SK-N-SH (cell line): ENCODE results near the gene INSYN2B. TPM values are rescaled to one million over a fixed set of nuclear protein-coding genes. Genes with fewer than 3 reads are reported as not detected.

Source experiments
- CTCF ChIA-PET: fragments of 300-600, 350-600 bp; formaldehyde crosslinking; extraction: SDS; loops from one replicate; lab custom pipeline; 2021; lab: Yijun Ruan, JAX
- POLR2A ChIA-PET: fragments of 350-600 bp; sonication (Branson Sonifier 250); formaldehyde crosslinking; extraction: SDS; loops from one replicate; lab custom pipeline; 2020; ENCODE audit warnings: antibody characterized with exemption, inconsistent platforms; lab: Yijun Ruan, JAX
- DNase-seq: peaks from one replicate; pipeline ENCODE4 v3.0.0; 2012
- H2AFZ ChIP-seq: fragments of 200-600 bp; sonication (generic); 2 replicates; pipeline ENCODE4 v1.8.1; 2016; ENCODE audit warnings: antibody characterized with exemption, mild to moderate bottlenecking, low read depth
- H3F3A ChIP-seq: fragments of 200-600 bp; sonication (generic); replicated peaks from 2 replicates; pipeline ENCODE3; 2016; ENCODE audit warnings: antibody characterized with exemption, mild to moderate bottlenecking; ENCODE audit not compliant: insufficient read depth
- H3K27ac ChIP-seq, 2 experiments: fragments of 200-500 bp in 1 of 2; fragments of 200-600 bp in 1 of 2; sonication (Bioruptor generic) in 1 of 2; sonication (generic), shearing (Covaris generic) in 1 of 2; 2 replicates each; pipeline versions ENCODE4 v1.5.1 to v1.6.1; 2014 to 2016; ENCODE audit warnings: low read depth in 2 of 2, inconsistent platforms in 1 of 2, low read length in 1 of 2, mild to moderate bottlenecking in 1 of 2, mixed read lengths in 1 of 2
- H3K27me3 ChIP-seq: fragments of 200-600 bp; sonication (generic), shearing (Covaris generic); 2 replicates; pipeline ENCODE4 v1.6.1; 2016; ENCODE audit warnings: mixed run types; ENCODE audit not compliant: insufficient read depth
- H3K36me3 ChIP-seq, 2 experiments: fragments of 200-500 bp in 1 of 2; fragments of 200-600 bp in 1 of 2; sonication (Bioruptor generic) in 1 of 2; sonication (generic) in 1 of 2; replicated peaks in 1 of 2; 2 replicates each; pipeline versions ENCODE3 to v1.5.1; 2014 to 2016; ENCODE audit warnings: low read length in 1 of 2, mild to moderate bottlenecking in 1 of 2; ENCODE audit not compliant: insufficient read depth in 2 of 2, control insufficient read depth in 1 of 2
- H3K4me1 ChIP-seq, 2 experiments: fragments of 200-500 bp in 1 of 2; fragments of 200-600 bp in 1 of 2; sonication (Bioruptor generic) in 1 of 2; sonication (generic), shearing (Covaris generic) in 1 of 2; 2 replicates each; pipeline versions ENCODE4 v1.5.1 to v1.6.1; 2014 to 2016; ENCODE audit warnings: low read depth in 1 of 2, low read length in 1 of 2, mixed run types in 1 of 2; ENCODE audit not compliant: insufficient read depth in 2 of 2, control insufficient read depth in 1 of 2
- H3K4me2 ChIP-seq: fragments of 200-600 bp; sonication (generic), shearing (Covaris generic); 2 replicates; pipeline ENCODE4 v1.6.1; 2017; ENCODE audit warnings: mixed run types
- H3K4me3 ChIP-seq, 2 experiments: fragments of 200-500 bp in 1 of 2; fragments of 200-600 bp in 1 of 2; sonication (Bioruptor generic) in 1 of 2; sonication (generic), shearing (Covaris generic) in 1 of 2; 2 replicates each; pipeline versions ENCODE4 v1.5.1 to v1.8.1; 2014 to 2016; ENCODE audit warnings: low read depth in 2 of 2, inconsistent platforms in 1 of 2, low read length in 1 of 2, mild to moderate bottlenecking in 1 of 2, mixed read lengths in 1 of 2, moderate library complexity in 1 of 2
- H3K79me2 ChIP-seq: fragments of 200-600 bp; sonication (generic); 2 replicates; pipeline ENCODE4 v1.8.1; 2017; ENCODE audit warnings: mild to moderate bottlenecking; ENCODE audit not compliant: insufficient read depth
- H3K9ac ChIP-seq: fragments of 200-600 bp; sonication (generic); 2 replicates; pipeline ENCODE4 v1.6.1; 2017; ENCODE audit warnings: mixed run types
- H3K9me2 ChIP-seq: fragments of 200-600 bp; sonication (generic); 2 replicates; pipeline ENCODE4 v1.6.1; 2017; ENCODE audit warnings: mixed run types
- H3K9me3 ChIP-seq: fragments of 200-600 bp; sonication (generic); 2 replicates; pipeline ENCODE4 v1.6.1; 2017; ENCODE audit warnings: mixed run types, mild to moderate bottlenecking, moderate library complexity
- H4K20me1 ChIP-seq: fragments of 200-600 bp; sonication (generic); 2 replicates; pipeline ENCODE4 v1.6.1; 2017; ENCODE audit warnings: mild to moderate bottlenecking, mixed run types; ENCODE audit not compliant: insufficient read depth
- EP300 ChIP-seq, 2 experiments: IDR thresholded peaks; 2 replicates each; pipeline versions ENCODE4 v1.4.0 to v1.6.1; 2012; ENCODE audit warnings: borderline replicate concordance in 1 of 2, low read depth in 1 of 2, low read length in 1 of 2
- EZH2phosphoT487 ChIP-seq: fragments of 200-600 bp; sonication (generic); IDR thresholded peaks from 2 replicates; pipeline ENCODE4 v1.6.1; 2017; ENCODE audit warnings: low read depth, mixed run types, mild to moderate bottlenecking, antibody characterized with exemption, moderate library complexity, borderline replicate concordance
- IRF3 ChIP-seq: fragments of 150-350 bp; IDR thresholded peaks from 2 replicates; pipeline ENCODE4 v1.6.1; 2016; ENCODE audit warnings: mild to moderate bottlenecking, low read depth, low read length
- JUND ChIP-seq: IDR thresholded peaks from 2 replicates; pipeline ENCODE4 v1.4.0; 2012
- MEF2A ChIP-seq: IDR thresholded peaks from 2 replicates; pipeline ENCODE4 v1.4.0; 2012; ENCODE audit warnings: low read depth, borderline replicate concordance
- RCOR1 ChIP-seq: fragments of 150-350 bp; IDR thresholded peaks from 2 replicates; pipeline ENCODE4 v1.6.1; 2017; ENCODE audit warnings: antibody characterized with exemption, low read length
- REST ChIP-seq: IDR thresholded peaks from 2 replicates; pipeline ENCODE4 v1.6.1; 2012; ENCODE audit warnings: mild to moderate bottlenecking, low read depth, low read length, moderate library complexity
- RFX5 ChIP-seq: IDR thresholded peaks from 2 replicates; pipeline ENCODE4 v1.6.1; 2012; ENCODE audit warnings: mild to moderate bottlenecking, improper control_type of control experiment, low read length
- TAF1 ChIP-seq: IDR thresholded peaks from 2 replicates; pipeline ENCODE4 v1.6.1; 2012; ENCODE audit warnings: low read depth, mild to moderate bottlenecking, low read length, moderate library complexity, borderline replicate concordance
- USF2 ChIP-seq: fragments of 150-350 bp; IDR thresholded peaks from 2 replicates; pipeline ENCODE4 v1.6.1; 2017; ENCODE audit warnings: antibody characterized with exemption, low read length, low read depth, borderline replicate concordance
- YY1 ChIP-seq: IDR thresholded peaks from 2 replicates; pipeline ENCODE4 v1.4.0; 2012; ENCODE audit warnings: low read depth, mild to moderate bottlenecking
- WGBS: methylation state at CpG from one replicate; pipeline ENCODE4 v1.1.6; 2017; ENCODE audit warnings: low lambda C conversion rate; 5-methylcytosine and 5-hydroxymethylcytosine counted together
- polyA plus RNA-seq, 3 experiments: library from polyadenylated mRNA; depleted of rRNA; stranded (reverse); fragments of >200 nt; gene quantifications; 2 replicates each; pipeline ENCODE4 v1.2.3, GENCODE V29; 2012

The INSYN2B gene
- polyA plus RNA-seq, 1 of the 3 experiments (the other 2 are of a cell fraction): 9.2 TPM

- TF ChIP-seq REST (no peak), YY1 (no peak), EP300 (IDR thresholded peaks at IDR 0.05; ENCODE audit: borderline replicate concordance in 1 of 2, low read depth in 1 of 2, low read length in 1 of 2) (no peak), USF2 (no peak), EZH2phosphoT487 (no peak)
These were observed 118.9 kb downstream of the INSYN2B start (continued) for GRCh38 chr5:169861433-169861832.

- no peak for TF ChIP-seq RCOR1
- TF ChIP-seq YY1: no peak
- no peak for TF ChIP-seq TAF1
- TF ChIP-seq RFX5: no peak
- TF ChIP-seq JUND: no peak
- no peak for TF ChIP-seq IRF3
- TF ChIP-seq MEF2A: no peak
- CTCF ChIA-PET: no interaction called here
- 92% methylated on average over 3 of the region's 3 CpGs for WGBS
These were observed 119.7 kb downstream of the INSYN2B start for GRCh38 chr5:169860585-169860984.

More at GRCh38 chr5:169860585-169860984, 119.7 kb downstream of the INSYN2B start:
- H3K36me3 ChIP-seq: peaks cover 0 to 36% of the 10 kb centered on the region in 2 experiments
- no peaks in the 10 kb centered on the region for H3K27me3 ChIP-seq
- H3K79me2 ChIP-seq: no peaks in the 10 kb centered on the region
- no peak overlapping the region for H3K27ac ChIP-seq
- no peak for DNase-seq
- no peak overlapping the region for H3K9ac ChIP-seq
- H4K20me1 ChIP-seq: no peaks in the 10 kb centered on the region
- H3K4me1 ChIP-seq: peaks cover 0 to 23% of the 10 kb centered on the region in 2 experiments; a peak in 2 of 4 replicates
- H2AFZ ChIP-seq: no peak overlapping the region
- peaks cover 34% of the 10 kb centered on the region for H3F3A ChIP-seq
- H3K9me2 ChIP-seq: no peaks in the 10 kb centered on the region
- no peak overlapping the region for H3K4me2 ChIP-seq
- no peak overlapping the region for H3K4me3 ChIP-seq
- no peaks in the 10 kb centered on the region for H3K9me3 ChIP-seq
- POLR2A ChIA-PET: no interaction called here
